H1 (cell line): ENCODE measurements around the gene TSTD2. TPM values are rescaled to one million over a fixed set of nuclear protein-coding genes. Genes with fewer than 3 reads are reported as not detected.

Experiments
- CTCF ChIA-PET: fragments of 300-600 bp; sonication (Branson Sonifier 250); formaldehyde crosslinking; loops from one replicate; lab custom pipeline; 2021; ENCODE audit not compliant: partially characterized antibody; lab: Charles Lee
- POLR2A ChIA-PET: fragments of 300-600 bp; sonication (Branson Sonifier 250); formaldehyde crosslinking; loops from one replicate; lab custom pipeline; 2021; ENCODE audit warnings: inconsistent platforms; ENCODE audit not compliant: partially characterized antibody; lab: Charles Lee
- DNase-seq, 2 experiments: peaks; one replicate each; pipeline versions ENCODE4 v3.0.0 to v3.0.0-alpha.2; 2010 to 2022; ENCODE audit warnings: low spot score in 2 of 2, low read depth in 1 of 2, mixed read lengths in 1 of 2
- FAIRE-seq: peaks from 2 replicates; lab custom pipeline; 2011; peaks lifted over from hg19 to GRCh38; lab: Jason Lieb, UNC
- H2AFZ ChIP-seq: 2 replicates; pipeline ENCODE4 v1.8.1; 2012; ENCODE audit warnings: low read length, inconsistent platforms
- H2AK5ac ChIP-seq: 2 replicates; pipeline ENCODE4 v1.6.1; 2013; ENCODE audit warnings: low read depth, low read length
- H2BK120ac ChIP-seq: replicated peaks from 2 replicates; pipeline ENCODE3; 2013; ENCODE audit warnings: low read depth, low read length, inconsistent platforms
- H2BK12ac ChIP-seq: 2 replicates; pipeline ENCODE4 v1.6.1; 2013; ENCODE audit warnings: low read depth, low read length
- H2BK15ac ChIP-seq: 2 replicates; pipeline ENCODE4 v1.6.1; 2013; ENCODE audit warnings: low read length
- H2BK20ac ChIP-seq: 2 replicates; pipeline ENCODE4 v1.6.1; 2013; ENCODE audit warnings: low read length
- H2BK5ac ChIP-seq: 2 replicates; pipeline ENCODE4 v1.6.1; 2013; ENCODE audit warnings: low read depth, low read length
- H3K14ac ChIP-seq: 2 replicates; pipeline ENCODE4 v1.6.1; 2013; ENCODE audit warnings: inconsistent platforms; ENCODE audit not compliant: insufficient read length
- H3K18ac ChIP-seq: 2 replicates; pipeline ENCODE4 v1.6.1; 2013; ENCODE audit warnings: low read length; ENCODE audit errors: extremely low read depth
- H3K23ac ChIP-seq: 2 replicates; pipeline ENCODE4 v1.6.1; 2013; ENCODE audit warnings: inconsistent platforms; ENCODE audit not compliant: insufficient read length
- H3K23me2 ChIP-seq: 2 replicates; pipeline ENCODE4 v1.6.1; 2013; ENCODE audit warnings: low read depth, low read length
- H3K27ac ChIP-seq: 2 replicates; pipeline ENCODE4 v1.6.1; 2011; ENCODE audit warnings: low read depth, low read length, inconsistent platforms
- H3K27me3 ChIP-seq, 4 experiments: replicated peaks in 1 of 4; 1 replicate in 1 of 4; 2 replicates in 3 of 4; pipeline versions ENCODE4 v1.6.1 to v1.8.1; 2011 to 2013; ENCODE audit warnings: low read length in 3 of 4, mild to moderate bottlenecking in 3 of 4, inconsistent platforms in 2 of 4, mixed read lengths in 2 of 4, moderate library complexity in 1 of 4; ENCODE audit not compliant: control insufficient read depth in 3 of 4, insufficient read depth in 3 of 4; ENCODE audit errors: extremely low read depth in 1 of 4
- H3K36me3 ChIP-seq, 4 experiments: 2 replicates each; pipeline versions ENCODE4 v1.6.1 to v1.8.1; 2011 to 2013; ENCODE audit warnings: mild to moderate bottlenecking in 4 of 4, low read length in 3 of 4, moderate library complexity in 2 of 4, control low read depth in 1 of 4, inconsistent platforms in 1 of 4; ENCODE audit not compliant: insufficient read depth in 4 of 4, control insufficient read depth in 2 of 4
- H3K4ac ChIP-seq: replicated peaks from 2 replicates; pipeline ENCODE3; 2013; ENCODE audit warnings: low read length, low read depth, mixed read lengths, inconsistent platforms; ENCODE audit not compliant: insufficient read length
- H3K4me1 ChIP-seq, 4 experiments: replicated peaks in 1 of 4; 1 replicate in 1 of 4; 2 replicates in 3 of 4; pipeline versions ENCODE4 v1.6.1 to v1.8.1; 2011 to 2013; ENCODE audit warnings: low read length in 3 of 4, inconsistent platforms in 2 of 4, mixed read lengths in 1 of 4; ENCODE audit not compliant: insufficient read depth in 4 of 4, control insufficient read depth in 3 of 4
- H3K4me2 ChIP-seq, 2 experiments: 2 replicates each; pipeline versions ENCODE4 v1.6.1 to v1.8.1; 2011 to 2013; ENCODE audit warnings: low read depth in 2 of 2, low read length in 2 of 2, control low read depth in 1 of 2, inconsistent platforms in 1 of 2, mild to moderate bottlenecking in 1 of 2; ENCODE audit not compliant: insufficient read depth in 1 of 2
- H3K4me3 ChIP-seq, 4 experiments: fragments of 200-600, 300-600 bp in 1 of 4; sonication (generic), shearing (Covaris generic), sonication (Bioruptor Twin) in 1 of 4; 2 replicates each; pipeline versions ENCODE4 v1.5.1 to v1.8.1; 2011 to 2016; ENCODE audit warnings: low read length in 4 of 4, low read depth in 3 of 4, control low read depth in 2 of 4, inconsistent platforms in 2 of 4, mild to moderate bottlenecking in 2 of 4, mixed read lengths in 1 of 4, moderate library complexity in 1 of 4; ENCODE audit not compliant: insufficient read depth in 2 of 4; ENCODE audit errors: extremely low read depth in 1 of 4
- H3K56ac ChIP-seq: replicated peaks from 2 replicates; pipeline ENCODE3; 2013; ENCODE audit warnings: low read depth, mild to moderate bottlenecking, mixed read lengths, low read length, inconsistent platforms; ENCODE audit not compliant: insufficient read length
- H3K79me1 ChIP-seq: 2 replicates; pipeline ENCODE4 v1.6.1; 2013; ENCODE audit warnings: low read depth, low read length, control low read depth
- H3K79me2 ChIP-seq, 2 experiments: 2 replicates each; pipeline versions ENCODE4 v1.6.1 to v1.8.1; 2012 to 2013; ENCODE audit warnings: low read length in 2 of 2, mild to moderate bottlenecking in 2 of 2, inconsistent platforms in 1 of 2; ENCODE audit not compliant: insufficient read depth in 2 of 2, control insufficient read depth in 1 of 2
- H3K9ac ChIP-seq, 4 experiments: replicated peaks in 1 of 4; 1 replicate in 1 of 4; 2 replicates in 3 of 4; pipeline versions ENCODE4 v1.6.1 to v1.8.1; 2011 to 2013; ENCODE audit warnings: low read depth in 3 of 4, low read length in 3 of 4, control low read depth in 2 of 4, mild to moderate bottlenecking in 2 of 4, moderate library complexity in 2 of 4, inconsistent platforms in 1 of 4; ENCODE audit errors: extremely low read depth in 1 of 4
- H3K9me3 ChIP-seq, 2 experiments: 2 replicates each; pipeline versions ENCODE4 v1.6.1 to v1.8.1; 2012 to 2013; ENCODE audit warnings: mild to moderate bottlenecking in 2 of 2, moderate library complexity in 2 of 2, control low read depth in 1 of 2, inconsistent platforms in 1 of 2, low read depth in 1 of 2, low read length in 1 of 2, mixed read lengths in 1 of 2; ENCODE audit not compliant: insufficient read depth in 2 of 2
- H4K20me1 ChIP-seq, 2 experiments: replicated peaks in 1 of 2; 2 replicates each; pipeline versions ENCODE3 to v1.8.1; 2011 to 2013; ENCODE audit warnings: inconsistent platforms in 2 of 2, low read length in 2 of 2, mild to moderate bottlenecking in 1 of 2; ENCODE audit not compliant: insufficient read depth in 2 of 2, control insufficient read depth in 1 of 2
- H4K5ac ChIP-seq: 2 replicates; pipeline ENCODE4 v1.6.1; 2013; ENCODE audit warnings: low read length, low read depth, mixed read lengths, inconsistent platforms; ENCODE audit not compliant: insufficient read length
- H4K8ac ChIP-seq: 2 replicates; pipeline ENCODE4 v1.8.0; 2013; ENCODE audit warnings: mild to moderate bottlenecking, moderate library complexity, low read length, inconsistent platforms; ENCODE audit not compliant: insufficient read depth; ENCODE audit errors: extremely low read depth
- H4K91ac ChIP-seq: replicated peaks from 2 replicates; pipeline ENCODE3; 2013; ENCODE audit warnings: low read length, mixed read lengths, inconsistent platforms; ENCODE audit not compliant: insufficient read length
- ASH2L ChIP-seq: fragments of 200-600, 300-600 bp; sonication (generic); IDR thresholded peaks from one replicate; pipeline ENCODE4 v1.7.1; 2017; ENCODE audit warnings: low read length
- BRCA1 ChIP-seq: IDR thresholded peaks from 2 replicates; pipeline ENCODE4 v1.6.1; 2012; ENCODE audit warnings: low read depth, low read length, improper control_type of control experiment
- CBX8 ChIP-seq: fragments of 300-800, 300-1000 bp; sonication (generic); IDR thresholded peaks from 2 replicates; pipeline ENCODE4 v1.7.1; 2016; ENCODE audit warnings: low read depth, low read length, borderline replicate concordance
- HDAC2 ChIP-seq, 2 experiments: fragments of 300-600 bp in 1 of 2; sonication (generic) in 1 of 2; IDR thresholded peaks; 2 replicates each; pipeline ENCODE4 v1.6.1; 2011 to 2012; ENCODE audit warnings: low read depth in 2 of 2, low read length in 2 of 2, mild to moderate bottlenecking in 2 of 2, moderate library complexity in 2 of 2, borderline replicate concordance in 1 of 2, inconsistent platforms in 1 of 2
- JUND ChIP-seq: IDR thresholded peaks from 2 replicates; pipeline ENCODE4 v1.6.1; 2011; ENCODE audit warnings: mild to moderate bottlenecking, improper control_type of control experiment, low read length
- MAFK ChIP-seq: IDR thresholded peaks from 2 replicates; pipeline ENCODE4 v1.6.1; 2012; ENCODE audit warnings: low read depth, mild to moderate bottlenecking, improper control_type of control experiment, low read length
- NRF1 ChIP-seq: IDR thresholded peaks from 2 replicates; pipeline ENCODE4 v1.6.1; 2011; ENCODE audit warnings: mild to moderate bottlenecking, low read depth, low read length, improper control_type of control experiment
- PHF8 ChIP-seq: fragments of 200-600 bp; sonication (generic); conservative IDR thresholded peaks from 2 replicates; pipeline ENCODE4 v1.7.1; 2012; ENCODE audit warnings: low read depth, mild to moderate bottlenecking, inconsistent platforms, low read length, moderate library complexity
- RXRA ChIP-seq: IDR thresholded peaks from 2 replicates; pipeline ENCODE4 v1.6.1; 2011; ENCODE audit warnings: low read depth, mild to moderate bottlenecking, low read length, moderate library complexity; ENCODE audit not compliant: insufficient read depth
- WGBS, 2 experiments: shearing (Covaris generic) in 1 of 2; methylation state at CpG; one replicate each; pipeline versions ENCODE4 v1.1.6 to v1.1.7; 2013 to 2015; ENCODE audit warnings: low lambda C conversion rate in 2 of 2, mixed read lengths in 2 of 2, inconsistent platforms in 1 of 2, low coverage in 1 of 2, missing lambda C conversion rate in 1 of 2; ENCODE audit not compliant: insufficient replicate concordance in 2 of 2, insufficient coverage in 1 of 2, insufficient read length in 1 of 2; ENCODE audit errors: extremely low coverage in 1 of 2, missing lambda C conversion rate in 1 of 2; 5-methylcytosine and 5-hydroxymethylcytosine counted together
- polyA plus RNA-seq, 7 experiments: library from polyadenylated mRNA; depleted of rRNA in 3 of 7; stranded (reverse) in 5 of 7; unstranded in 2 of 7; fragments of >200 nt in 5 of 7; fragments of 200-250 nt in 2 of 7; gene quantifications; 1 replicate in 5 of 7; 2 replicates in 1 of 7; 4 replicates in 1 of 7; pipeline versions ENCODE4 v1.2.1 to v1.2.3, GENCODE V29; 2011 to 2013; ENCODE audit warnings: missing spikeins in 2 of 7, mixed read lengths in 2 of 7
- total RNA-seq: library from RNA; stranded (reverse); fragmentation: NEBNext Ultra II Directional; extraction: Animal tissue kit (Norgen Biotek cat#: 25700); gene quantifications from 2 replicates; pipeline ENCODE4 v1.2.1, GENCODE V29; 2021
- TF ChIP-seq, protein P1 (sequence below): IDR thresholded peaks from 2 replicates; pipeline ENCODE4 v1.6.1; 2012; ENCODE audit warnings: inconsistent platforms

The TSTD2 gene
- total and polyA plus RNA-seq, 2 of the 8 experiments (the other 6 are each of a cell fraction or from before 2014, with no cell fraction given), result 16.1 to 17.5 TPM

DNA sequence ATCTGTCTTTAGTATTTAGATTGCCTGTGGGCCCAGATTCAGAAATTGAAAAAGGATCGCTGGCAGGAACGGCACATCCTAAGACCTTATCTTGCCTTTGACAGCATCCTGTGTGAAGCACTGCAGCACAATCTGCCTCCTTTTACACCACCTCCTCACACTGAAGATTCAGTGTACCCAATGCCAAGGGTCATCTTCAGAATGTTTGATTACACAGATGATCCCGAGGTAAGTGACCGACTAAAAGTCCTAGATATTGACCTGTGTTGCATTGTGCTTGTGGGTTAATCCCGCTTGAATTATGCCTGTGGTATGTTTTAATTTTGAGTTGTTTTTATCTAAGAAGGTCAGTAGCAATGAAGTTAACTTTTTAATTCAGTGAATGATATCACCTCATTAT lies 14.8 kb upstream of the TSTD2 start:
- no peak for FAIRE-seq
- H3K4ac ChIP-seq, result no peak overlapping the region
- TF ChIP-seq, protein P1, sequence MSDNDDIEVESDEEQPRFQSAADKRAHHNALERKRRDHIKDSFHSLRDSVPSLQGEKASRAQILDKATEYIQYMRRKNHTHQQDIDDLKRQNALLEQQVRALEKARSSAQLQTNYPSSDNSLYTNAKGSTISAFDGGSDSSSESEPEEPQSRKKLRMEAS, result no peak
- TF ChIP-seq MAFK (no peak), HDAC2 (IDR thresholded peaks at IDR 0.05; ENCODE audit: borderline replicate concordance in 1 of 2, low read depth in 2 of 2, low read length in 2 of 2) (no peak), BRCA1 (no peak), JUND (no peak), RXRA (no peak), CBX8 (no peak), PHF8 (no peak), ASH2L (no peak), NRF1 (no peak)
- no peak overlapping the region for H4K8ac ChIP-seq
- H3K27me3 ChIP-seq, result no peaks in the 10 kb centered on the region
- no peak overlapping the region for H2BK5ac ChIP-seq
- no peaks in the 10 kb centered on the region for H3K23me2 ChIP-seq
- H3K14ac ChIP-seq, result no peak overlapping the region
- CTCF ChIA-PET, result interaction anchor here (0.9 to 2.2 kb wide), 3 partner anchors 9 kb away, joined by 4 to 10 read pairs (median 4); no protein-coding TSS in a partner anchor
- no peak overlapping the region for H3K56ac ChIP-seq
- H3K4me1 ChIP-seq, result no peaks in the 10 kb centered on the region
- no peak overlapping the region for H2BK120ac ChIP-seq
- H4K5ac ChIP-seq, result no peak overlapping the region
- no peak overlapping the region for H2AK5ac ChIP-seq
- no peaks in the 10 kb centered on the region for H3K9me3 ChIP-seq
- H3K27ac ChIP-seq, result no peak overlapping the region
- WGBS, 2 experiments, result 87% methylated on average over 5 of the region's 5 CpGs; no CpG with 5 or more reads in 1 of the 2 experiments
- H2AFZ ChIP-seq, result no peak overlapping the region
- H2BK15ac ChIP-seq, result no peak overlapping the region
- no peak for DNase-seq
- H3K23ac ChIP-seq, result no peak overlapping the region
- no peaks in the 10 kb centered on the region for H3K79me2 ChIP-seq
- H3K36me3 ChIP-seq, result peaks cover 7 to 75% (median 38%) of the 10 kb centered on the region in 4 experiments
- no peak overlapping the region for H3K4me3 ChIP-seq
- H2BK20ac ChIP-seq, result no peak overlapping the region
- no peak overlapping the region for H2BK12ac ChIP-seq
- H4K91ac ChIP-seq, result no peak overlapping the region
- no peak overlapping the region for H3K18ac ChIP-seq
- POLR2A ChIA-PET, result interaction anchor here (1.7 kb wide), 1 partner anchor 9 kb away, joined by 4 read pairs; no protein-coding TSS in a partner anchor
- H3K4me2 ChIP-seq, result no peak overlapping the region
- peaks cover 0 to 4% of the 10 kb centered on the region in 2 experiments for H4K20me1 ChIP-seq
- H3K9ac ChIP-seq, result no peak overlapping the region
- no peaks in the 10 kb centered on the region for H3K79me1 ChIP-seq
